Fibroblast of the aortic adventitia (primary cell): Measurements from ENCODE around the gene LRG1. TPM values are rescaled to one million over a fixed set of nuclear protein-coding genes. Genes with fewer than 3 reads are reported as not detected.
"Not testable (repeated sequence)": the region's sequence is repeated elsewhere in the genome, so short reads cannot be mapped to it uniquely, and the experiment has no call there.

Experiments
- DNase-seq: peaks from one replicate; pipeline ENCODE4 v3.0.0-alpha.2; 2010; ENCODE audit warnings: low read depth
- H3K4me3 ChIP-seq: 2 replicates; pipeline ENCODE4 v1.5.1; 2011; ENCODE audit warnings: low read depth, mild to moderate bottlenecking, control low read depth, low read length, moderate library complexity
- CTCF ChIP-seq: IDR thresholded peaks from 2 replicates; pipeline ENCODE4 v1.5.1; 2011; ENCODE audit warnings: mild to moderate bottlenecking, low read length, control low read depth, inconsistent platforms; ENCODE audit not compliant: insufficient read depth
- total RNA-seq: library from RNA; depleted of rRNA; stranded (reverse); fragments of >200 nt; gene quantifications from 2 replicates; pipeline ENCODE4 v1.2.3, GENCODE V29; 2012; ENCODE audit warnings: low replicate concordance

The LRG1 gene
- total RNA-seq, 1 donor: not detected

DNA sequence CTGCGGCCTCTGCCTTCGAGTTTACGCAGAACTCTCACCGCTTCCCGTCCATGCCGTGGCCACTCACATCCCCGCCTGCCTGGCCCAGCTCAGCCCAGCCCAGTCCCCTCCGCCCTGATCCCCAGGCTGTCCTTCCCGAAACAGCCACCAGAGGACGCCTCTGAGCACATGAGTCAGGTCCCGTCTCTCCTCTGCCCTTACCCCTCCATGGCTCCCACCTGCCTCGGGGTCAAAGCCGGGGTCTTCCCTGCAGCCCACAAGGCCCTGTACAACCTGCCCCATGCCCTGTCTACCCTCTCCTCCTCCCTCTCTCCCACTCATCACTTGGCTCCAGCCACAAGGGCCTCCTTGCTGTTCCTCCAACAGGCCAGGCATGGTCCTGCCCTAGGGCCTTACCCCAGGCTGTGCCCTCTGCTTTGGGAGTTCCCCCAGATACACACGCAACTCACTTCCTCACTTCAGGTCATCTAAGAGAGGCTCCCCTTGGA lies 27.8 kb upstream of the LRG1 start:
- peak; percentile 61 for DNase-seq
- no peak overlapping the region for H3K4me3 ChIP-seq
- TF ChIP-seq CTCF: peak; percentile 94

DNA sequence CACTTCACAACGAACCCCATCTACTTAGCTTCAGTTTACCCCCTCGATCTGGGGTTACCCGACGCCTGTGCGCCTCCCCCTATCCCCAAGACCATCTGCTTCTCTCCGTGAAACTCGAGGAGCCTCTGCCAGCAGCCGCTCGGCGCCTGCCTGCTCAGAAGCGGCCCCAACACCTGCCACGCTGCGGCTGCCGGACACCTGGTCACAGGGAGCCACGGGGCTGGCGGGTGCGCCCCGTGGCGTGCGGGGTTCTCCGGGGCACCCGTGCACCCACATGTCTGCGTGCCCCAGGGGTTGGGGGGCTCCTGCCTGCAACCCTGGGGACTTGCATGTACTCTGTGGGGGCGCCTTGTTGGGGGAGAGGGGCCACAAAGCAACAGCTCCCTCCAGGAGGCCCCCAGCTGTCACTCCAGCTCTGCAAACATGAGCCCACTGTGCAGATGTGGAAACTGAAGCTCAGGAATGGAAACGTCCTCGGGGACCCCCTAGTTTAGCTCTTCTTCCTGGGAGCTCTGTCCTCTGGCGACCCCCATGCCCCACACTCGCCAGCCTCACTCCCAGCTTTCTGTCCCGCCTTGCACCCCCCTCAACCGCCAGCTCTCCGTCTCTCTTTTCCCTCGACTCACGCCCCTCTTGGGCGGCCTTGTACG lies 26.7 kb upstream of the LRG1 start:
- H3K4me3 ChIP-seq: no peak overlapping the region
- no peak for DNase-seq
- TF ChIP-seq CTCF: no peak

DNA sequence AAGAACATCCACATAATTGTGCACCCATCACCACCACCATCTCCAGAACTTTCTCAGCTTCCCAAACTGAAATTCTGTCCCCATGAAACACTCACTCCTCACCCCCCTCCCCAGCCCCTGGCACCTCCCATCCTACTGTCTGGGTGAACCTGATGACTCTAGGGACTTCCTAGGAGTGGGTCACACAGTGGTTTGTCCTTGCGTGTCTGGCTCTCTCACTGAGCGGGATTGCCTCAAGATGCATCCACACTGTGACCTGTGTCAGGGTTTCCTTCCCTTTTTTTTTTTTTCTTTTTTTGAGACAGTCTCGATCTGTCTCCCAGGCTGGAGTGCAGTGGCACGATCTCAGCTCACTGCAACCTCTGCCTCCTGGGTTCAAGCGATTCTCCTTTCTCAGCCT lies 23.7 kb upstream of the LRG1 start:
- DNase-seq, H3K4me3 ChIP-seq: not testable (repeated sequence)

GRCh38 chr19:4562085-4562484 lies 22.2 kb upstream of the LRG1 start:
- not testable (repeated sequence) for DNase-seq, H3K4me3 ChIP-seq

DNA sequence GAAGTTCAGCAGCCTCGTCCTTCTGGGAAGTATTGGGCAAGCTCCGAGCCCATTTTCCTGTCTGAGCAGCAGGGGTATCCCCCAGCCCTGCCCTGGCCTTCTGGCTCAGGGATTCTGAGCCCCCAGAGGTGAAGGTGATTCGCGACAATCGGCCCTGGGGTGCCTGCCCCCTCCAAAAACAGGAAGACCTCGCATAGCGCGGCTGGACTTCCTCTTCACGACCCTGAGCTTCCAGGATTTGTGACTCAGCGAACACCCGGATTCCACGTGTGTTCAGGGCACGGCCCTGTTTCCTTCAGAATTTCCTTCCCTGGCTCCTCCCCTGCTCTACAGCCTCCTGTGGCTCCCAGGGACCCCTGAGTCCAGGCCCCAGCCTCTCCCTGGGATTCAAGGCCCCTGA lies 19.7 kb upstream of the LRG1 start, which contains the start of gene SEMA6B:
Gene SEMA6B, minus strand, starts transcription at position 116 of the 400 bp plus-strand sequence. CDS start 1,227 bp downstream, outside the sequence.
- DNase-seq: no peak
- TF ChIP-seq CTCF: no peak
- H3K4me3 ChIP-seq: no peak within 1 kb of the TSS

DNA sequence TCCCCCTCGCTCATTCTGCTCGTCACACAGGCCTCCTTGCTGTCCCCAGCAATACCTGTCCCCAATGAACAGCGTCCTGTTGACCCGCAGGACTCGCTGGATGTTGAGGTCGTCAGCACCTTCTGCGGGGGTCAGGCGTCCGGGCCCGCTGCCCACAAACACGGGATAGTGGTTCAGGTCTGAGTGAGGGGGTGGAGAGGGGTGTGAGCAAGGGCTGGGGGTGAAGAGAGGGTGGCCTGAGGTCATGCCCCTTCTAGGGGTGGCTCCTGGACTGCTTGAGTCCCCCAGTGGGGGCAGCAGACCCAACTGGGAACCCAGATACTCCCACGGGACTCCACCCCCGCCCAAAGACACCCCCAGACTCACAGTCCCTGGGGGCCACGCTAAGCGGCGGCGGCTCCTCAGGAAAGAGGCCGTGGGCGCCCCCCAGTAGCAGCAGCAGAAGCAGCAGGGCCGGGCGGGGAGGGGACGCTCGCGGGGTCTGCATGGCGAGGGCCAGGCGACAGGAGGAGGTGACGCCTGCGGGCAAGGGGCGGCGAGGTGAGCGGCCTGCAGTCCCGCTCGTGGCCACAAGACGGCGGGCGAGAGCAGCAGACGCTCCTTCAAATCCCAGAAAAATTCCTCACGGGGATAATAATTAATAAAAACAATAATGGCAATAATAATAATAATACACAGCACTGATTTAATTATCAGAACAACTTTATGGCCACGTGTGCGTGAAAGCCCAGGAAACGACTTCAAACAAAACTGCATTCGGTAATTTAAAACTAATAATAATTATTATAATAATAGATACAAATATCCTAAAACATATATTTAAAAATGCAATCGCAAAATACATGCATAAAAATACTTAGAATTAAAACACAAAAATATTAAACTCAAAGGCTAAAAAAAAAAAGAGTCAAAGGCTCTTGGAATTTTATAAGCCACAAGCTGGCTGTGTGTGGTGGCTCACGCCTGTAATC lies 18.4 kb upstream of the LRG1 start:
- H3K4me3 ChIP-seq: no peak overlapping the region
- TF ChIP-seq CTCF: peak; percentile 98
- no peak for DNase-seq

- no peak overlapping the region for H3K4me3 ChIP-seq
- no peak for TF ChIP-seq CTCF
- no peak for DNase-seq
Observed at GRCh38 chr19:4557144-4557970, 17.5 kb upstream of the LRG1 start.
